Lower lobe of right lung (tissue), 2 donors: ENCODE measurements around the gene CYP2A13. TPM values are rescaled to one million over a fixed set of nuclear protein-coding genes. Genes with fewer than 3 reads are reported as not detected.
"Not testable (repeated sequence)": the region's sequence is repeated elsewhere in the genome, so short reads cannot be mapped to it uniquely, and the experiment has no call there.

ENCODE experiments used
- ATAC-seq, 2 donors: fragments of 200-7000 bp; cut with Tn5 transposase; one replicate each; pipeline ENCODE4 v1.9.1; 2020 to 2022; ENCODE audit warnings: mild to moderate bottlenecking in 2 of 2, moderate library complexity in 2 of 2
- DNase-seq: peaks from one replicate; pipeline ENCODE4 v3.0.0-alpha.2; 2020
- H3K27ac ChIP-seq: fragments of 200-600 bp; one replicate; pipeline ENCODE4 v1.8.0; 2022
- H3K27me3 ChIP-seq: fragments of 200-600 bp; one replicate; pipeline ENCODE4 v1.8.0; 2022; ENCODE audit warnings: low read depth
- H3K36me3 ChIP-seq: fragments of 200-600 bp; one replicate; pipeline ENCODE4 v1.8.0; 2022; ENCODE audit warnings: mild to moderate bottlenecking
- H3K4me1 ChIP-seq: fragments of 200-600 bp; one replicate; pipeline ENCODE4 v1.8.0; 2022
- H3K4me3 ChIP-seq: fragments of 200-600 bp; one replicate; pipeline ENCODE4 v1.8.0; 2022; ENCODE audit warnings: mild to moderate bottlenecking
- H3K9me3 ChIP-seq: fragments of 200-600 bp; one replicate; pipeline ENCODE4 v1.8.0; 2022
- CTCF ChIP-seq: fragments of 200-600 bp; IDR thresholded peaks from one replicate; pipeline ENCODE4 v1.8.0; 2022; ENCODE audit warnings: antibody characterized with exemption, mild to moderate bottlenecking
- intact Hi-C: fragments of 100-400 bp; cut with DNase I; formaldehyde crosslinking; loops from one replicate; pipeline ENCODE4 v1.11.0; 2022
- total RNA-seq: library from RNA; stranded (reverse); fragmentation: NEBNext Ultra II Directional; extraction: Animal tissue kit (Norgen Biotek cat#: 25700); gene quantifications from one replicate; pipeline ENCODE4 v1.2.1, GENCODE V29; 2021
- donor health status: DM: no; HTN: yes; CAD: no; lungs with severe emphysema.

The CYP2A13 gene
- total RNA-seq, 1 donor from 2014 or later = not detected

- H3K4me3 ChIP-seq = no peak overlapping the region
- H3K27ac ChIP-seq = no peak overlapping the region
- H3K36me3 ChIP-seq = no peaks in the 10 kb centered on the region
- intact Hi-C loops = no loop called here
- TF ChIP-seq CTCF = no peak
- peaks cover 7% of the 10 kb centered on the region for H3K27me3 ChIP-seq
- H3K4me1 ChIP-seq = no peaks in the 10 kb centered on the region
- ATAC-seq (no peak), DNase-seq (no peak)
- H3K9me3 ChIP-seq = no peaks in the 10 kb centered on the region
These were observed 8.1 kb downstream of the CYP2A13 start for GRCh38 chr19:41096353-41096752.

GRCh38 chr19:41097302-41097701, 9.1 kb downstream of the CYP2A13 start:
- DNase-seq (no peak), ATAC-seq (no peak)
- Histone ChIP-seq H3K27me3 (no peaks in the 10 kb centered on the region), H3K9me3 (peaks cover 2% of the 10 kb centered on the region), H3K4me3 (no peak overlapping the region), H3K36me3 (no peaks in the 10 kb centered on the region), H3K4me1 (no peaks in the 10 kb centered on the region), H3K27ac (no peak overlapping the region)
- TF ChIP-seq CTCF = no peak
- intact Hi-C loops = no loop called here

GRCh38 chr19:41098762-41099161, 10.5 kb downstream of the CYP2A13 start:
- H3K9me3 ChIP-seq = peaks cover 5% of the 10 kb centered on the region
- intact Hi-C loops = no loop called here
- ATAC-seq (no peak), DNase-seq (no peak)
- no peak overlapping the region for H3K4me3 ChIP-seq
- no peak for TF ChIP-seq CTCF
- no peaks in the 10 kb centered on the region for H3K27me3 ChIP-seq
- no peaks in the 10 kb centered on the region for H3K4me1 ChIP-seq
- H3K36me3 ChIP-seq = no peaks in the 10 kb centered on the region
- H3K27ac ChIP-seq = no peak overlapping the region

- H3K4me3 ChIP-seq, H3K9me3 ChIP-seq, H3K4me1 ChIP-seq, H3K27me3 ChIP-seq, H3K36me3 ChIP-seq, H3K27ac ChIP-seq, intact Hi-C loops, ATAC-seq, DNase-seq: not testable (repeated sequence)
These were observed 14.0 kb downstream of the CYP2A13 start for GRCh38 chr19:41102210-41102609.

- DNase-seq = no peak
- Histone ChIP-seq H3K4me1 (no peaks in the 10 kb centered on the region), H3K27ac (no peak overlapping the region), H3K27me3 (no peaks in the 10 kb centered on the region), H3K36me3 (no peaks in the 10 kb centered on the region), H3K4me3 (no peak overlapping the region), H3K9me3 (peaks cover 5% of the 10 kb centered on the region)
- ATAC-seq = no peak
- intact Hi-C loops = no loop called here
- TF ChIP-seq CTCF = no peak
These were observed 17.9 kb downstream of the CYP2A13 start for GRCh38 chr19:41106177-41106576.

GRCh38 chr19:41111296-41111695, 23.0 kb downstream of the CYP2A13 start:
- Histone ChIP-seq H3K4me3 (no peak overlapping the region), H3K27ac (no peak overlapping the region), H3K9me3 (no peaks in the 10 kb centered on the region), H3K36me3 (no peaks in the 10 kb centered on the region), H3K27me3 (no peaks in the 10 kb centered on the region), H3K4me1 (no peaks in the 10 kb centered on the region)
- ATAC-seq (no peak), DNase-seq (no peak)
- no peak for TF ChIP-seq CTCF
- intact Hi-C loops = no loop called here
